Neural cell (in vitro differentiated cells): ENCODE data around the gene GRIFIN.

Experiments used
- EP300 ChIP-seq: fragments of 450-650 bp; conservative IDR thresholded peaks from 2 replicates; pipeline ENCODE4 v1.6.1; 2014; ENCODE audit warnings: antibody characterized with exemption, mild to moderate bottlenecking, moderate library complexity; ENCODE audit not compliant: poor library complexity, severe bottlenecking
- EZH2 ChIP-seq: fragments of 200-600, 300-800 bp; shearing (Covaris generic), sonication (generic); IDR thresholded peaks from 2 replicates; pipeline ENCODE4 v1.6.1; 2014; ENCODE audit warnings: antibody characterized with exemption, low read length, borderline replicate concordance, mild to moderate bottlenecking; ENCODE audit not compliant: insufficient read depth, poor library complexity, severe bottlenecking
- POLR2AphosphoS5 ChIP-seq: IDR thresholded peaks from 2 replicates; pipeline ENCODE4 v1.6.1; 2012
- RAD21 ChIP-seq: fragments of 450-650 bp; conservative IDR thresholded peaks from 2 replicates; pipeline ENCODE4 v1.6.1; 2014; ENCODE audit warnings: antibody characterized with exemption, mild to moderate bottlenecking, moderate library complexity
- REST ChIP-seq: IDR thresholded peaks from 2 replicates; pipeline ENCODE4 v1.6.1; 2012; ENCODE audit warnings: borderline replicate concordance
- TAF1 ChIP-seq: IDR thresholded peaks from 2 replicates; pipeline ENCODE4 v1.6.1; 2012; ENCODE audit warnings: low read depth
- TF ChIP-seq, protein P1 (sequence below): fragments of 450-650 bp; IDR thresholded peaks from 2 replicates; pipeline ENCODE4 v1.5.1; 2014; ENCODE audit warnings: antibody characterized with exemption, mild to moderate bottlenecking, moderate library complexity; ENCODE audit not compliant: poor library complexity, severe bottlenecking

DNA sequence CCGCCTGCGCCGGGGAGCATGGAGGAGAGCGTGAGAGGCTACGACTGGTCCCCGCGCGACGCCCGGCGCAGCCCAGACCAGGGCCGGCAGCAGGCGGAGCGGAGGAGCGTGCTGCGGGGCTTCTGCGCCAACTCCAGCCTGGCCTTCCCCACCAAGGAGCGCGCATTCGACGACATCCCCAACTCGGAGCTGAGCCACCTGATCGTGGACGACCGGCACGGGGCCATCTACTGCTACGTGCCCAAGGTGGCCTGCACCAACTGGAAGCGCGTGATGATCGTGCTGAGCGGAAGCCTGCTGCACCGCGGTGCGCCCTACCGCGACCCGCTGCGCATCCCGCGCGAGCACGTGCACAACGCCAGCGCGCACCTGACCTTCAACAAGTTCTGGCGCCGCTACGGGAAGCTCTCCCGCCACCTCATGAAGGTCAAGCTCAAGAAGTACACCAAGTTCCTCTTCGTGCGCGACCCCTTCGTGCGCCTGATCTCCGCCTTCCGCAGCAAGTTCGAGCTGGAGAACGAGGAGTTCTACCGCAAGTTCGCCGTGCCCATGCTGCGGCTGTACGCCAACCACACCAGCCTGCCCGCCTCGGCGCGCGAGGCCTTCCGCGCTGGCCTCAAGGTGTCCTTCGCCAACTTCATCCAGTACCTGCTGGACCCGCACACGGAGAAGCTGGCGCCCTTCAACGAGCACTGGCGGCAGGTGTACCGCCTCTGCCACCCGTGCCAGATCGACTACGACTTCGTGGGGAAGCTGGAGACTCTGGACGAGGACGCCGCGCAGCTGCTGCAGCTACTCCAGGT is 43.1 kb downstream of the GRIFIN start:
- TF ChIP-seq REST, result no peak
- TF ChIP-seq, protein P1, sequence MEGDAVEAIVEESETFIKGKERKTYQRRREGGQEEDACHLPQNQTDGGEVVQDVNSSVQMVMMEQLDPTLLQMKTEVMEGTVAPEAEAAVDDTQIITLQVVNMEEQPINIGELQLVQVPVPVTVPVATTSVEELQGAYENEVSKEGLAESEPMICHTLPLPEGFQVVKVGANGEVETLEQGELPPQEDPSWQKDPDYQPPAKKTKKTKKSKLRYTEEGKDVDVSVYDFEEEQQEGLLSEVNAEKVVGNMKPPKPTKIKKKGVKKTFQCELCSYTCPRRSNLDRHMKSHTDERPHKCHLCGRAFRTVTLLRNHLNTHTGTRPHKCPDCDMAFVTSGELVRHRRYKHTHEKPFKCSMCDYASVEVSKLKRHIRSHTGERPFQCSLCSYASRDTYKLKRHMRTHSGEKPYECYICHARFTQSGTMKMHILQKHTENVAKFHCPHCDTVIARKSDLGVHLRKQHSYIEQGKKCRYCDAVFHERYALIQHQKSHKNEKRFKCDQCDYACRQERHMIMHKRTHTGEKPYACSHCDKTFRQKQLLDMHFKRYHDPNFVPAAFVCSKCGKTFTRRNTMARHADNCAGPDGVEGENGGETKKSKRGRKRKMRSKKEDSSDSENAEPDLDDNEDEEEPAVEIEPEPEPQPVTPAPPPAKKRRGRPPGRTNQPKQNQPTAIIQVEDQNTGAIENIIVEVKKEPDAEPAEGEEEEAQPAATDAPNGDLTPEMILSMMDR, result no peak
- TF ChIP-seq EZH2, result no peak
- TF ChIP-seq EP300, result no peak
- TF ChIP-seq POLR2AphosphoS5, result no peak
- no peak for TF ChIP-seq TAF1
- no peak for TF ChIP-seq RAD21
